Breast epithelium (tissue), 4 donors: ENCODE data around the gene MGAT4A. TPM values are rescaled to one million over a fixed set of nuclear protein-coding genes. Genes with fewer than 3 reads are reported as not detected.

ENCODE experiments used
- DNase-seq, 2 donors: peaks; one replicate each; pipeline ENCODE4 v3.0.0-alpha.2; 2019; ENCODE audit warnings: low spot score in 2 of 2
- H3K27ac ChIP-seq, 2 donors: fragments of 200-600 bp; sonication (generic) in 1 of 2; one replicate each; pipeline ENCODE4 v1.5.1; 2016 to 2019; ENCODE audit warnings: mild to moderate bottlenecking in 1 of 2
- H3K27me3 ChIP-seq, 2 donors: fragments of 200-600 bp; sonication (generic) in 1 of 2; one replicate each; pipeline versions ENCODE4 v1.5.1 to v1.6.0; 2017 to 2019; ENCODE audit warnings: control low read depth in 1 of 2, mild to moderate bottlenecking in 1 of 2
- H3K36me3 ChIP-seq: fragments of 200-600 bp; one replicate; pipeline ENCODE4 v1.5.1; 2019
- H3K4me1 ChIP-seq, 2 donors: fragments of 200-600 bp; sonication (generic); one replicate each; pipeline ENCODE4 v1.5.1; 2016 to 2019; ENCODE audit warnings: control low read depth in 1 of 2
- H3K4me3 ChIP-seq, 3 donors: fragments of 200-600 bp; sonication (generic); 1 replicate in 2 of 3; 2 replicates in 1 of 3; pipeline ENCODE4 v1.5.1; 2016 to 2019; ENCODE audit warnings: mild to moderate bottlenecking in 3 of 3, moderate library complexity in 2 of 3
- H3K9me3 ChIP-seq, 2 donors: fragments of 200-600 bp; sonication (generic) in 1 of 2; one replicate each; pipeline ENCODE4 v1.5.1; 2016 to 2019; ENCODE audit warnings: control low read depth in 1 of 2
- POLR2A ChIP-seq: fragments of 450-650 bp; IDR thresholded peaks from one replicate; pipeline ENCODE4 v1.6.1; 2016; ENCODE audit warnings: antibody characterized with exemption, mild to moderate bottlenecking, moderate library complexity
- POLR2AphosphoS5 ChIP-seq, 3 donors: sonication (generic); formaldehyde crosslinking; IDR thresholded peaks; one replicate each; pipeline ENCODE4 v1.6.1; 2017; ENCODE audit warnings: antibody characterized with exemption in 3 of 3
- intact Hi-C: fragments of 100-400 bp; cut with DNase I; formaldehyde crosslinking; loops from one replicate; pipeline ENCODE4 v1.15.1; 2023; ENCODE audit warnings: low total_unique reads
- total RNA-seq, 3 donors: library from RNA; depleted of rRNA; stranded (reverse); fragments of >200 nt; gene quantifications; one replicate each; pipeline ENCODE4 v1.1.0, GENCODE V29; 2016
- TF ChIP-seq, protein P1 (sequence below), 3 donors: fragments of 450-650 bp; IDR thresholded peaks; one replicate each; pipeline ENCODE4 v1.5.1; 2016 to 2017; ENCODE audit warnings: antibody characterized with exemption in 3 of 3, mild to moderate bottlenecking in 3 of 3, moderate library complexity in 3 of 3

MGAT4A gene
- total RNA-seq, 3 donors from 2014 or later: 28.6 to 41.1 (median 34.4) TPM

GRCh38 chr2:98713332-98714015 is 17.5 kb downstream of the MGAT4A start:
- Histone ChIP-seq H3K4me1 (peaks cover 0 to 3% of the 10 kb centered on the region in 2 donors), H3K9me3 (no peaks in the 10 kb centered on the region), H3K36me3 (no peaks in the 10 kb centered on the region), H3K27me3 (no peaks in the 10 kb centered on the region), H3K27ac (no peak overlapping the region), H3K4me3 (no peak overlapping the region)
- intact Hi-C loops: no loop called here
- TF ChIP-seq, protein P1, sequence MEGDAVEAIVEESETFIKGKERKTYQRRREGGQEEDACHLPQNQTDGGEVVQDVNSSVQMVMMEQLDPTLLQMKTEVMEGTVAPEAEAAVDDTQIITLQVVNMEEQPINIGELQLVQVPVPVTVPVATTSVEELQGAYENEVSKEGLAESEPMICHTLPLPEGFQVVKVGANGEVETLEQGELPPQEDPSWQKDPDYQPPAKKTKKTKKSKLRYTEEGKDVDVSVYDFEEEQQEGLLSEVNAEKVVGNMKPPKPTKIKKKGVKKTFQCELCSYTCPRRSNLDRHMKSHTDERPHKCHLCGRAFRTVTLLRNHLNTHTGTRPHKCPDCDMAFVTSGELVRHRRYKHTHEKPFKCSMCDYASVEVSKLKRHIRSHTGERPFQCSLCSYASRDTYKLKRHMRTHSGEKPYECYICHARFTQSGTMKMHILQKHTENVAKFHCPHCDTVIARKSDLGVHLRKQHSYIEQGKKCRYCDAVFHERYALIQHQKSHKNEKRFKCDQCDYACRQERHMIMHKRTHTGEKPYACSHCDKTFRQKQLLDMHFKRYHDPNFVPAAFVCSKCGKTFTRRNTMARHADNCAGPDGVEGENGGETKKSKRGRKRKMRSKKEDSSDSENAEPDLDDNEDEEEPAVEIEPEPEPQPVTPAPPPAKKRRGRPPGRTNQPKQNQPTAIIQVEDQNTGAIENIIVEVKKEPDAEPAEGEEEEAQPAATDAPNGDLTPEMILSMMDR (IDR thresholded peaks at IDR 0.05): no peak
- no peak for TF ChIP-seq POLR2A
- TF ChIP-seq POLR2AphosphoS5 (IDR thresholded peaks at IDR 0.05): no peak
- DNase-seq: no peak

- Histone ChIP-seq H3K4me1 (peaks cover 0 to 3% of the 10 kb centered on the region in 2 donors), H3K4me3 (no peak overlapping the region), H3K27me3 (no peaks in the 10 kb centered on the region), H3K36me3 (no peaks in the 10 kb centered on the region), H3K27ac (no peak overlapping the region), H3K9me3 (no peaks in the 10 kb centered on the region)
- no peak for DNase-seq
- intact Hi-C loops: no loop called here
- TF ChIP-seq POLR2A: no peak
- no peak for TF ChIP-seq POLR2AphosphoS5 (IDR thresholded peaks at IDR 0.05)
- TF ChIP-seq, protein P1 (IDR thresholded peaks at IDR 0.05): no peak
Measured at GRCh38 chr2:98712145-98712544, 18.8 kb downstream of the MGAT4A start.

- Histone ChIP-seq H3K4me3 (no peak overlapping the region), H3K4me1 (peaks cover 0 to 3% of the 10 kb centered on the region in 2 donors), H3K9me3 (no peaks in the 10 kb centered on the region), H3K27me3 (no peaks in the 10 kb centered on the region), H3K36me3 (no peaks in the 10 kb centered on the region), H3K27ac (no peak overlapping the region)
- DNase-seq: no peak
- TF ChIP-seq POLR2A (no peak), POLR2AphosphoS5 (IDR thresholded peaks at IDR 0.05) (no peak)
- TF ChIP-seq, protein P1 (IDR thresholded peaks at IDR 0.05): no peak
- intact Hi-C loops: no loop called here
Measured at GRCh38 chr2:98711506-98711905, 19.4 kb downstream of the MGAT4A start.

GRCh38 chr2:98710734-98711133 is 20.2 kb downstream of the MGAT4A start:
- DNase-seq: no peak
- H3K36me3 ChIP-seq: no peaks in the 10 kb centered on the region
- intact Hi-C loops: no loop called here
- H3K4me1 ChIP-seq: peaks cover 0 to 3% of the 10 kb centered on the region in 2 donors
- TF ChIP-seq, protein P1 (IDR thresholded peaks at IDR 0.05): no peak
- TF ChIP-seq POLR2A (no peak), POLR2AphosphoS5 (IDR thresholded peaks at IDR 0.05) (no peak)
- no peaks in the 10 kb centered on the region for H3K9me3 ChIP-seq
- H3K27me3 ChIP-seq: no peaks in the 10 kb centered on the region
- H3K27ac ChIP-seq: no peak overlapping the region
- no peak overlapping the region for H3K4me3 ChIP-seq

- H3K9me3 ChIP-seq: no peaks in the 10 kb centered on the region
- no peaks in the 10 kb centered on the region for H3K27me3 ChIP-seq
- intact Hi-C loops: no loop called here
- TF ChIP-seq, protein P1 (IDR thresholded peaks at IDR 0.05): no peak
- TF ChIP-seq POLR2A (no peak), POLR2AphosphoS5 (IDR thresholded peaks at IDR 0.05) (no peak)
- DNase-seq: no peak
- no peak overlapping the region for H3K4me3 ChIP-seq
- no peaks in the 10 kb centered on the region for H3K36me3 ChIP-seq
- H3K4me1 ChIP-seq: peaks cover 0 to 3% of the 10 kb centered on the region in 2 donors
- peak overlapping the region; percentile 44 to 50 for H3K27ac ChIP-seq
Measured at GRCh38 chr2:98709535-98709934, 21.4 kb downstream of the MGAT4A start.
